ENCODE measurements around the gene SEPTIN1.

DNA sequence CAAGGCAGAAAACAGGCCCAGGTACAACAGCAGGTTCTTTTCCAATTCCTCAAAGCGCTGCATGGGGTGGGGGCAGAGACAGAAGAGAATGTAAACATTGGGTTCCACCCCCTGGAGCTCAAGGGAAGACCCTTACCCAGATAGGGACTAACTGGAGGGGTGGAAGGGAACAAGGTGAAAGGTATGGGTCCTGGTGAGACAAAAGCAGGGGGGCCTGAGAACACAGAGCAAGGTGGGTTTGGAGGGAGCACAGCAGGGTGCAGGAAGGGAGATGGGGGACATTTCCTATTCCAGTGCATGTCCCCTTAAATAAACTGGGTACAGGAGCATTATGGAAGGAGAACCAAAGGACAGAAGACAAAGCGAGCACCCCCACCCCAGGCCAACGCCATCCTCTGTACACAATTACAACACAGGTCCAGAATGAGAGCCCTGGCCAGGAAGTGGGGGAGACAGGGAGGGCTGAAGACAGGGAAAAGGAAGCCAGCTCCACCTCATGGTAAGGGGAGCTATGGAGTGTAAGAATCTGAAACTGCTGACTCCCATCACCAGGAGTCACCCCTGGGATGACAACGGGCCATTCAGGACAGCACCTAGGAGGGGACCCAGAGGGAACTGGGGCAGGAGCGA is 25.2 kb downstream of the SEPTIN1 start:
- TF ChIP-seq, protein P1, sequence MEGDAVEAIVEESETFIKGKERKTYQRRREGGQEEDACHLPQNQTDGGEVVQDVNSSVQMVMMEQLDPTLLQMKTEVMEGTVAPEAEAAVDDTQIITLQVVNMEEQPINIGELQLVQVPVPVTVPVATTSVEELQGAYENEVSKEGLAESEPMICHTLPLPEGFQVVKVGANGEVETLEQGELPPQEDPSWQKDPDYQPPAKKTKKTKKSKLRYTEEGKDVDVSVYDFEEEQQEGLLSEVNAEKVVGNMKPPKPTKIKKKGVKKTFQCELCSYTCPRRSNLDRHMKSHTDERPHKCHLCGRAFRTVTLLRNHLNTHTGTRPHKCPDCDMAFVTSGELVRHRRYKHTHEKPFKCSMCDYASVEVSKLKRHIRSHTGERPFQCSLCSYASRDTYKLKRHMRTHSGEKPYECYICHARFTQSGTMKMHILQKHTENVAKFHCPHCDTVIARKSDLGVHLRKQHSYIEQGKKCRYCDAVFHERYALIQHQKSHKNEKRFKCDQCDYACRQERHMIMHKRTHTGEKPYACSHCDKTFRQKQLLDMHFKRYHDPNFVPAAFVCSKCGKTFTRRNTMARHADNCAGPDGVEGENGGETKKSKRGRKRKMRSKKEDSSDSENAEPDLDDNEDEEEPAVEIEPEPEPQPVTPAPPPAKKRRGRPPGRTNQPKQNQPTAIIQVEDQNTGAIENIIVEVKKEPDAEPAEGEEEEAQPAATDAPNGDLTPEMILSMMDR (IDR thresholded peaks at IDR 0.05) = no peak
- TF ChIP-seq POLR2A (IDR thresholded peaks at IDR 0.05) (no peak), EP300 (IDR thresholded peaks at IDR 0.05) (no peak)

Measured in suprapubic skin (tissue), 3 donors.